Right forelimb (tissue), 1 donor: ENCODE data around the gene THBD.
"Not testable (repeated sequence)": the region's sequence is repeated elsewhere in the genome, so short reads cannot be mapped to it uniquely, and the experiment has no call there.

Experiments
- DNase-seq: peaks from one replicate; pipeline ENCODE4 v3.0.0-alpha.2; 2018

Gene THBD

DNA sequence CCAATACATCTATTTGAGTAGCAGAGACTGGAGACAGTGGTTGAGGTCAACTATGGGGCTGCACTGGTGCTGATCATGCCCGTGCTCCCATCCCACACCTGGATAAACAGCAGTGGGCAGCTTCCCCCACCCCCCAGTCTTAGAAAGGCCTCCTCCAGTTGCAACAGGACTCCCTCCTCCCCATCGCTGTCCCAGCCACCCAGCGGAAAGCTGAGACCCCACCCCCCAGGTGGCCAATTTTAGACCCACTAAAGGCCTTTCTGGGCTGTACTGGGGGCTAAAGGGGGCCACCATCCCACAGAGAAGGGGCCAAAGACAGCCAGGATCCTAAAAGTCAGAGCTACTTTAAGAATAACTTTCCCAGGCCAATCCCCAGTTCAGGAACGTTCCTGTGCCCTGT is 15.6 kb downstream of the THBD start:
- no peak for DNase-seq

- no peak for DNase-seq
These were observed 16.8 kb downstream of the THBD start for GRCh38 chr20:23032750-23033078.

- DNase-seq: no peak
These were observed 17.3 kb downstream of the THBD start for GRCh38 chr20:23032056-23032749.

- no peak for DNase-seq
These were observed 18.1 kb downstream of the THBD start for GRCh38 chr20:23031346-23031745.

DNA sequence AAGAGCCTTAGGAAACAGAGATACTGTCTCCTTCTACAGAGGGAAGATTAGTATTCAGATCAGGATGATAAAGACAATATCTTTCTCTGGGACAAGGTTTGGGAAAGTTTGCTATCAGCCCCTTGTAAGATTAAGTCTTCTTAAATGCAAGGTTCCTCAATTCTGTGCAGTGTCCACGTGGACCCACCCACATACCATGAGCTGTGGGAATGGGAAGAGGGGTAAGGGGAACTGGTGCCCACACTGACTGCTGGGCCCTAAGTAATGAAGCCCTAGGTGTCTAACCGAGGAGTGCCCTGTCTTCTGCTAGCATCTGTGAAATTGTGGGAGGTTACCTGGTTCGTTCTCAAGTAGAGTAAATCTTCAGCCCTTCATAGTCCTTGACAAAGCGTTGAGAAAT is 20.1 kb downstream of the THBD start:
- DNase-seq: no peak

- DNase-seq: no peak
These were observed 21.1 kb downstream of the THBD start for GRCh38 chr20:23028392-23028791.

- no peak for DNase-seq
These were observed 21.8 kb downstream of the THBD start for GRCh38 chr20:23027721-23028120.

GRCh38 chr20:23025503-23025902 is 24.0 kb downstream of the THBD start:
- DNase-seq: not testable (repeated sequence)

DNA sequence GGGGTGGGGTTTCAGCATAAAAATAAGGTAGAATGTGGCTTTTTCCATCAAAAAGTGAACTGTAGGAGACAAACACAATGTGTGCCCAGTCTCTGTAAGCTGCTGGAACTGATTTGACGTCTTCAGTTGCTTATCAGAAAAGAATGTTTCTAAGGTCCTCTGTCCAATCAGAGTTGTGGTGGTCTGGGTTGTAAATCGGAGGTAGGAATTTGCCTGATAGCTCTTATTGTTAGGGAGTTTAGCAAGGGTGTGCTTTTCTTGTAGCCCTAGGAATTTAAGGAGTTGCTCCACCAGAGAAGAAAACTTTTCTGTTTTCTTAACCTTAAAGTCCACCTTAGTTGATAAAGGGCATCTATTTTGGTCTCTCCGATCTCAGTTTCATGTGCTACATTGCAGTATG is 24.8 kb downstream of the THBD start:
- DNase-seq: no peak

DNA sequence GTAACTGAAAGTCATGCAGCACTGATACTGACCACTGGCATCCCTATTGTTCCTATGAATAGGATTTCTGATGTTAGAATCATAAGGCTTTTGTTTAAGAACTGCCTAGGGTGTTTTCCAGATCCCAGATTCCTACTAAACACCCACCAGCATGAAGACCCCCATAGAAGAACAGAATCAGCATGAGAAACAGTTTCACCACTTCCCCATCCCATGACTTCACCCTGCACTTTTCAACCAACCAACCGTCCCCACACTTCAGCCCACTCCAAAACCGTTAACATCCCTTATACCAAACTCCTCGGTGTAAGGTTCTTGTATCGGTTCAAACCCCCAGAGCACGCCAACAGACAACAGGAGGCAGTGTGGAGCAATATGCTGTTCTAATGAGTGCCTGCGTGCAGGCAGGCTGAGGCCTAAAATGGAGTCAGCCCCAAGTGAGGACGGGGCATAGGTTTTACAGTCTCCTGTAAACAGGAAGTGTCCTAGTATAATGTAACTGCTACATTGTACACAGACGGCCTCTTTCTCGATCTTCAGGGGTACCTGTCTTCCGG is 25.8 kb downstream of the THBD start:
- no peak for DNase-seq

DNA sequence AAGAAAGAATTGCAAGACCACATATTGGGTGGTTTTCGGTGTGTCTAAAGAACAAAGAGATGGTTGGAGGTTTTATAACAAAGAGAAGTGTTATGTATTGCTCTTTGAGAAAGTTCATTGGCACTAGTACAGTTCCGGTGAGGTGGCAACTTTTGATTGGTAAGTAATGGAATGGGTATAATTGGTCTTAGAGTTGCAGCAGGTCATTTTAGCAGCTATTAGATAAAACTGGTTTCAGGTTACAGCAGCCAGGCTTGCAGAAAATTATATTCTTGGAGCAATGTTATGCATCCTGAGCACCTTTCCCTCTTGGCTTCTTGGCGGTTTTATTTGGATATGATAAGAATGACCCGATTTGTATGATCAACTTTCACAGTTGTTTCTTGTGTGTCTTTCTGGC is 26.6 kb downstream of the THBD start:
- DNase-seq: no peak

DNA sequence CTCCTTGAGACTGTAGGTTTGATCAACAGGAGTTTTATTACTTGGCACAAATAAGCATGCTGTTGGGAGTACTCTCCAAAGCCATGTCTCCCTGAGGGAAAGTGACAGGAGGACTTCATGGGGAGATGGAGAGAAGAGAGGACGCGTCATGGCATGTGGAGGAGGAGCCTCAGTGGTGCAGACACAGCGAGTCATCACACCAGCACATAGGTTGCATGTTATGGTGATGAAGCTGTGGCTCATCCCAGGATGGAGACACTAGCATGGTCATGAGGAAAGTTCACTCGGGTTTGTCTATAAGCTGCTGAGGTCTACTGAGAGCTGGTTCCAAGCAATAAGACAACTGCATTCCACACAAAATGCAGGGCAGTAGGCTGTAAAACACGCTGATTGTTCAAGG is 27.5 kb downstream of the THBD start:
- DNase-seq: no peak

DNA sequence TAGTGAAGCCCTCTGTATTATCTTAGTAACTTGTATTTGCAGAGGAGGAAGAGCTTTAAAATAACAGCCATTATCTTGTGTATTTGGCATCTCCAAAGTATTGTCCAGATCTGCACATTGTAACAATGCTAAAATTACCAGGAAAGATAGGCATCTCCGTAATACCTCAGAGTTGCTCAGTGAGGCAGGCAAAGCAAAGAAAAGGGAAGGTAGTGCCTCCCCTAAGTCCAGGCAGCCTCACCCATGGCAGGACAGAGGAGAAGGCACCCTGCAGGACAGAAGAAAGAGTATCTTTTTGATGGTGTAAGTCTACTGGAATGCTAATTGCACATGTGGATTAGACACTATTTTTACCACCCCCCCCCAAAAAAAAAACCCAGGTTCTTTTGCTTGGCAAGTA is 27.9 kb downstream of the THBD start:
- no peak for DNase-seq

GRCh38 chr20:23020230-23021018 is 29.0 kb downstream of the THBD start:
- DNase-seq: no peak

GRCh38 chr20:23019403-23019802 is 30.1 kb downstream of the THBD start:
- DNase-seq: no peak

DNA sequence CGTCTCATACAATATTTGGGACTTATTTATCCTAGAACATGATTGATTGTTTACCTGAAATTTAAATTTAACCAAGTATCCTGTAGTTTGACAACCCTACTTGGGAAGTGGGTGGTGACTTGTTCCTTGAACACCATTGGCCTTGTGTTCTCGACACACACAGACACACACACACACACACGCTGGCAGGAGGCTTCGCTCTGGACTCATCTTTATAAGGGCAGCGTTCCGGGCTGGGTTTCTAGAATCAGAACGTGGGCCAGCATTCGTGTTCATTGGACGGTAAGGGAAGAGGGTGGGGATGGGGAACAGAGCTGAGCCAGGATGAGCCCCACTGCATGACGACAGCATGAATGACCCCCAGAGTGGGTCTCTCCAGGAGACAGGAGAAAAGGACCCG is 30.5 kb downstream of the THBD start:
- DNase-seq: no peak

DNA sequence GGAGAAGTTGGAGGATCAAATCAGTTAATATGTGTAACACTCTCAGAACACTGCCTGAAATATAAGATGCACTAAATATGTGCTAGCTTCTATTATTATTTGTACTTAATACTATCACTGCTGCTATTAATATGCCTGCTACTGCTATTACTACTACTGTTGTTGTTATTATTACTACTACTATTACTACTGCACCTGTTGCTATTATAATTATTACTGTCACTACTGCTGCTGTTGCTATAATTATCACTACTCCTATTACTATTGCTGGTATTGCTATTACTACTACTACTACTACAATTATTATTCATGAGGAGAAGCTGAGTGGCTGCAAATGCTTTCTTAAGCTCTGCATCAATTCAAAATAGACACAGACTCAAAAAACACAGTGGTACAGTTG is 31.0 kb downstream of the THBD start:
- no peak for DNase-seq

DNA sequence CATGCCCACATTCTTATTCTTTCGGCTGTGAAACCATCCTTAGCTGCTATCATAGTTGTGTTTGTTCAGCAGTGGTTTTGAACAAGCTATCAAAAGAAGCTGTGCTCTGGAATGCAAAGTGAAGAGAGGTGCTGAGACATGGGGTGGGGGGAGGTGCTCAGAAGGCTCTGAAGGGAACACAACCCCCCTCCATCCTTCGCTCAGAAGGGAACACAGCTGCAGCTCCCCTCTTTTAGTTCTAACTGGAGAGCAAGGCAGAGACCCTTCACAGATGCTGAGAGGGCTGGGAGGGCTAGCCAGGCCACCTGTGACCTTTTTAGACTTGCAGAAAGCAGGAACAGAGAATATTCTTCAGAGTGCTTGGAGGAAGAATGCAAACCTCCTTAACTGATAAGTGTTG is 32.0 kb downstream of the THBD start:
- DNase-seq: no peak

- DNase-seq: no peak
These were observed 36.0 kb downstream of the THBD start for GRCh38 chr20:23013429-23013828.

DNA sequence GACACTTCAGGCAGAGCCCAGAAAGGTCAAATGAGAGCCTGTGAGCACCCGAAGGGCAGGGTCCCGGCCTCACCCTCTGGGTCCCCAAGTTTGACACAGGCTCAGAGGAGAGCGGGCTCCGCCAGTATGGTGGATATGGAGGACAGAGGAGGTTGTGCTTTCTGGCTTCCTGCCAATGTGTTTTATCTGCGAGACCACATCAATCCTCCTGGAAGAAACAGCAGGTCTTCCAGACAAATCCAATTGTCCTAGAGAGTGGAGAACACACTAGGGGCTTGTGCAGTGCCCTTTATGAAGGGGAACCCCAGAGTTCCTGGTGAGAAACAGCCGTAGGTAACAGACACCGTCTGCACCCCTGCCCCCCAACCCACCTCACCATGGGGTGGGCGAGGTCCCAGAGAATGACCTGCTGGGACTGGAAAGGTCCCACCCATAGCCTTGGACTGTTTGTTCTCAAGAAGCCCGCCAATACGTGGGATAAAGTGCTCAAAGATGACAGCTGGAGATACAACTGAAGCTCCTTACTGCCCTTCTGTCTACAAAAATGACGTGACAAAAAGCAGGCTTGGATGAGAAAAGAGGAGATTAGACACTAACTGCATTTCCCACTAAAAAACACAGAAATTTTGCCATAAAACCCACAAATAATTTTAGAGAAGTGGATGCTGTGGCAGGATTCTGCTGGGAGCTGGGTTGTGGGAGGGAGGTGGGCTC is 38.3 kb downstream of the THBD start:
- no peak for DNase-seq

GRCh38 chr20:23010096-23010495 is 39.4 kb downstream of the THBD start:
- no peak for DNase-seq

DNA sequence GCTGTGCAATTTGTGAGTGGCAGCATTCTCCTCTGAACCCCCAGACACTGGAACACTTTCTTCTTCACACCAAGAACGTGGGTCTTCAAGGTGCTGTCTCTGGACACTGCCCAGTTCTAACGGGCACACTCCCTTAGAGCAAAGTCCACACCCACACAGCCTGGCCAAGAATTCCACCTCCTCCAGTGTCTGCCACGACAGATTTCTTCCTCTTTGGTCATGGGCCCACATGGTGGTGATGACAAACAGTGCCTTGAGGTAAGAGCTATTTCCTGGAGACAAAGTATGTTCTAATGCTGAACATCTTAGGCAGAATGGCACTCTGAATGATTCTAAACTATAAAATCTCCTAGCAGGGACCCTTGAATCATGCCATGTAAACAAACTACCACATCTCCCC is 39.8 kb downstream of the THBD start:
- no peak for DNase-seq

GRCh38 chr20:23008667-23009066 is 40.8 kb downstream of the THBD start:
- no peak for DNase-seq
